ENCODE results near the gene NRAP. TPM values are rescaled to one million over a fixed set of nuclear protein-coding genes. Genes with fewer than 3 reads are reported as not detected.
A peak's percentile ranks its signal among the peaks of the same experiment; 100 is the strongest.
"Not testable (repeated sequence)": the region's sequence is repeated elsewhere in the genome, so short reads cannot be mapped to it uniquely, and the experiment has no call there.

Gene NRAP
- polyA plus RNA-seq, 1 donor: 31.5 TPM

DNA sequence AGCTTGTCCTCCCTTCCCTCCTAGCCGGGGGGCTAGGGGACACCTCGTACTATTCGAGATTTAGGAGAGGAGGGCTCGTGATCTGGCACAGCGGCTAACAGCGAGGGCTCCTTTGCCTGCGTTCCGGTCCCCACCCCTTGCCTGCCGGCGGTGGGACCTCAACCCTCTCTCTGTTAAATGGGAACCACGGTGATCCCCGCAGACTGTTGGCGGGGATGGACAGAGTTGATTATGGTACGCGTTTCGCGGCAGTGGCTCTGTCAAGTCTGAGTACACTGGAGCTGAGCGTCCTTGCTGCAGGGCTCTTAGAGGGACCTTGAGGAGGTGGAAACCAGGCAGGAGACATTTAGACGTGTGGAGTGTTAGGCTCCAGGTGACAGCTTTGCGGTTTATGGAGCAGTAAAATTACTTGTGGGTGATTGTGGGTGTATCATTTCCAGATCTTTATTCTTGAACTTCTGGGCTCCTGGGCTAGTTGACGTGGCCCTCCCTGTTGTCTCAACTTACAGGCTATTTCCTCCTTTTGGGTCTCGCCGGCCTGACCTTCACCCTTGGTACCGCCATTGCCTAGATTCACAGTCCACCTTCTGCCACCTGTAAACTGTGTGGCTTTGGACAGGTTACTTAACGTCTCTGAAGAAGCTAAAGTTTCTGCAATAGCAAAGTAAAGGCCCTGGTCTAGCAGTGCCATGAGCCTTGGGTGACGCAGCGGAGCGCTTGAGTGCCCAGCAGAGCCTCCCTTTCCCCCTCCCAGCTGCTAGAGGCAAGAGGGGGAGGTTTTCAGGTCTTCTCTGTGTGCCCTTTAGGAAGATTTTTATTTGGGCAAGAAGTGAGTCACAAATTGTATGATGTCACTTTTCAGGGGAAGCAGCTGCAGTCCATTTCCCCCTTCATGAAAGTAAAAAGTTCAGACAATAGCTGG is 16.6 kb upstream of the NRAP start:
- DNase-seq (ENCODE audit: low read depth): peak; percentile 13

DNA sequence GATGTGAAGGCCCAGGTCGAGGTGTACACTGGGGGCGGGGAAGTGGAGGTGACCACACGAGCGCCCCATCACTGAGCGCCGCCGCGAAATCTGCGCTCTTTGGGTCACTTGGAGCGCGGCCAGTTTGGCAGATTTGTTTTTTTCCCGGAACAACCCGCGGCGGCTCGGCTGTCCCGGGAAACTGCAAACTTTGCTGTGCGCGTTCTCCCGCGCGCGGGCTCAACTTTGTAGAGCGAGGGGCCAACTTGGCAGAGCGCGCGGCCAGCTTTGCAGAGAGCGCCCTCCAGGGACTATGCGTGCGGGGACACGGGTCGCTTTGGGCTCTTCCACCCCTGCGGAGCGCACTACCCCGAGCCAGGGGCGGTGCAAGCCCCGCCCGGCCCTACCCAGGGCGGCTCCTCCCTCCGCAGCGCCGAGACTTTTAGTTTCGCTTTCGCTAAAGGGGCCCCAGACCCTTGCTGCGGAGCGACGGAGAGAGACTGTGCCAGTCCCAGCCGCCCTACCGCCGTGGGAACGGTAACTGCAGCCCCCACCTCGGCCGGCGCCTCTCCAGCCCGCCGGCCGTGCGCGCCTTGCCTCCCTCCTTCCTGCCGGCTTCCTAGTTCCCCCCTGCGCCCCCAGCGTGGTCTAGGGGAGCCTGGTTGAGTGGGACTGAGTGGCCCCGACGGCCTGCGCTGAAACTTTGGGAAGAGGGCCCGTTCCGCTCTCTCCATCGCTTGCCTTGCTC is 15.8 kb upstream of the NRAP start, which contains the start of gene CASP7:
TSS of gene CASP7 (plus strand) at position 450 of the 727 bp plus-strand sequence. CDS start 17,582 bp downstream, outside the sequence.
- peak; percentile 32 for DNase-seq (ENCODE audit: low read depth)

DNA sequence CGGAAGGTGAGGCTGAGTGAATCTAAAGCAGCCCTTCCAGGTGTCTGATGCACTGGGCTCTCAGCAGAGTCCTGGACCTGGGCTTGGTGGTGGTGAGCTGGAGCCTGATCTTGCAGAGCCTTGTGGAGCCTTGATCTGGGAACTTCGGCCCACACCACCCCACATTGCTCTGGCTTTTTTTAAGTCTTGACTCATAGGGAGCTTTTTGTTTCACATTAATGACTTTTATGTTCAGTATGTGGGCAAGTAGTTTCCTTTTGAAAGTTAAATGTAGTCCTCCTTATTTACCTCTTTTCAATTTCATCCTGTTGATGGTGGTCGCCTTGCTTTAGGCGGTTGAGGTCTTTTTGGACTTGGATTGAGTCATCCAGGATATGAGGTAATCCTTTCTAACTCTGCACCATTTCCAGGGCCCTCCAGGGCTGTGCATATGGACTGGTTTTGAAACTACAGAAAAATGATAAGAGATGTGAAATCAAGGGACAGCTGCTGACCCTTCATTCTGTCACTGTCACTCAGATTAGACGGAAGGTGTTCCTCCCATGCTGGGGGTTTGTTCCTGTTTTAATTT is 2.9 kb upstream of the NRAP start:
- DNase-seq (ENCODE audit: low read depth): no peak

DNA sequence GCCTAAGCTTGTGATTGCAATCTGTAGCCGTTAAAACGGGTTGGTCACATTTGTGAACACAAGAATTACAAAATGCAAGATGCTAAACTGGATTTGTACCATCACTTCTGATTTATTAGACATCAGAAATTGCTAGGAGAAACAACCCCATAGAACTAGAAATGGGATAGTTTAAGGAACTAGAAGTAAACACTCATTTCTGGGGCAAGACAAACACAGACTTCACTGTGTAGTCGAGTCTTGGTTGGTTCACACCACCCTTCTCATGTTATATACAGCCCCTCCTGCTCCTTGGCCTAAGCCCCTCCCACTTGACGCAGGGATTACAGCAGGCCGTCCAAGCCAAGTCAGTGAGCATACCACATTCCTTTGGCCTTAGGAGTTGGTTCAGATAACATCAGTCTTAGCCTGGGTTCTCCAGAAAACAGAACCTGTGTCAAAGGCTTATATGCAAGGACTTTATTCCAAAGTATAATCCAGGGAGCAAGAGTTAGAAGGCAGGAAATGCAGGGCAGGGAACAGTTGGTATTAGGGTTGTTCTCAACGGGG is 2.0 kb upstream of the NRAP start:
- no peak for DNase-seq (ENCODE audit: low read depth)

DNA sequence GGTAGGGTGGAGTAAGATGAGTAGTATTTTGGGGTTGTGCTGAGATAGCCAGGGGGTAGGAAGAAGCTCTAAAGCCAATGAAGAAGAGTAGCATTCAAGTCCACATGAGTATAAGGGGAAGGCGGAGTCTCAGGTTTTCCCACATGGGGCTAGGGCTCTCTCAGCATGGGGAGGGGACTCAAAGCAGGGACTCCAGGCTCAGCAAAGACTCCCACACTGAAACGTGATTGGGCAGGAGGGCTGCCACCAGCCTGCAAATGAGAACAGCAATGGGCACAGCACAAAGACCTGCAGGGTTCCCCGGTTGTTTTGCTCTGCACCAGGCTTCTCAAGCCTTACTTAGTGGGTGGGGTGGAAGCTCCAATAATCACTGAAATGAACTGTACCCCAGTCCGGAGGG is 1.5 kb upstream of the NRAP start:
- DNase-seq (ENCODE audit: low read depth): no peak

DNA sequence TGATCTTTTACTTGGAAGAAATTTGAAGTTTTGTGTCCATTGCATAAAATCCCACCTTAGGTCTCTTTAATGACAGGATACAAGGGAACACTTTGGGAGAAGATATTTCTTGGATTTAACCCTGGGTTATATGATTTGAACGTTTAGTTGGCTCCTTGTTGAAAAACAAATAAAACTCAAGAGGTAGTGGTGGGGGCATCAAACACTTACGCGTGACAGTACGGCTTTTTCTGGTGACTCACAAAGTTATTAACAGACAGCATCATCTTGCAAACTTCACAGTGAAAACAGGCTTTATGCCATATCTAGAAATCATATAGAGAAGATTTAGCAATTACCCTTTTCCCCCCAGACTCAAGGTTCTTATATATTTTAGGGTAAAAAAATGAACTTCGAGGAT is 699 bp downstream of the NRAP start:
- DNase-seq (ENCODE audit: low read depth): no peak

DNA sequence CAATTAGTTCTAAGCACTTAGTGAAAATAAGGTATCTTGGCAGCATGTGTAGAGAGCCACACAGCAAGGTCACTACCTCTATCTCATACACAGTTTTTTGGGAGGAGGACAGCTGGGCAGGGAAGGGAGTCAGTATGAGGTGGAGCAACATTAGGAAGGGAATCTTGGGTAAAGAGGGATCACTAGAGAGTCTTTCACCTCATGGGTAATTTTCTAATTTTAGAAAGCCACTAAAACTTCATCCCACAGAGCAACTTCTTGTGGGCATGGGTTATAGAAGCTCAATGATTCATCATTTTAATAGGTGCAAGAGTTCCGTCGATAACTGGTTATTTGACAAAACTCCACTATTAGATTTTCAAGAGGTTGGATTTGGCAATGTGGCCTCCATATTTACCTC is 2.5 kb downstream of the NRAP start:
- DNase-seq (ENCODE audit: low read depth): no peak

DNA sequence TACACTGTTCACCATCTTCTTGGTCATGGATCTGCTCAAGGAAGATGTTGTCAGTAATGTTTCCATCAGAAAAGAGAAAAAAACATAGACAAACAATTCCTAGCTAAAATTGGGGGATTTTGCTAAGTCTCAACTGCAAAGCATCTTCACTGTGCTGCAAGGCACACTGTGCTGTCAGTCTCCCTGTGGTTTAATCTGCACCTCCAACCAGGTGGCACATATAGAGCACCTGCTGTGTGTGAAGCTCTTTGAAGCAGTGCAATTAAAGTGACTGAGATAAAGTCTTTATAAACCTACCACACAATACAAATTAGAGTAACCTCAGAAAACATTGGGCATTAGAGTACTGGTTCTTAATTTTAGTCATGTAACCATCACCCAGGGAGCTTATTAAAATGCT is 6.3 kb downstream of the NRAP start:
- DNase-seq (ENCODE audit: low read depth): no peak

DNA sequence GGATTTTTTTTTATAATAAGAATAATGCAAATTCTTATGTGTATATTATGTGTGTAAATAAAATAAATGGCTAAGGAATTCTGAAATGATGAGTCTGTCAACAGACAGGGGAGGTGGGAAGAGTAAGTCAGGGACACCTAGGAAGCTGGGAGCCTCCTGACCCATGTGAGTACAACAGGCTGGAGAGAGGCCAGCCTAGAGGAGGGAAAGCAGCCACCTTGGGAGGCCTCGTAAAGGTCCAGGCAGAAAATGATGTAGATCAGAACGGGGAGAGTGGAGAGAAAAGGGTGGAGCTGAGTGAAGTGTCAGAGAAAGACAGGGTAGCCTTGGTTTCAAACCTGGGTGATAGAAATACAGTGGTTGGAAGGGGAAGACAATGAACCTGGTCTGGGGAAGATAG is 6.9 kb downstream of the NRAP start:
- DNase-seq (ENCODE audit: low read depth): no peak

DNA sequence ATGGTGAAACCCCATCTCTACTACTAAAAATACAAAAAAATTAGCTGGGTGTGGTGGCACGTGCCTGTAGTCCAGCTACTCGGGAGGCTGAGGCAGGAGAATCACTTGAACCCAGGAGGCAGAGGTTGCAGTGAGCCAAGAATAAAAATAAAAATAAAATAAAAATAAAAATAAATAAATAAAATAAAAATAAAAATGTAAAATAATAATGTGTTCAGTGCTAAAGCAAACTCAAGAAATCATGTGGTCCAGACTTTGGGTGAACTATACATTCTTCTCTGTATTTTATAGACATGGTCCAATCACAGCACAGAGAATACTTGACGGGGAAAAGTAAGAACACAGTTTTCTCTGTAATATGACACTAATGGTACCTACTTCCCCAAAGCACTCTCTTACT is 11.4 kb downstream of the NRAP start:
- not testable (repeated sequence) for DNase-seq (ENCODE audit: low read depth)

DNA sequence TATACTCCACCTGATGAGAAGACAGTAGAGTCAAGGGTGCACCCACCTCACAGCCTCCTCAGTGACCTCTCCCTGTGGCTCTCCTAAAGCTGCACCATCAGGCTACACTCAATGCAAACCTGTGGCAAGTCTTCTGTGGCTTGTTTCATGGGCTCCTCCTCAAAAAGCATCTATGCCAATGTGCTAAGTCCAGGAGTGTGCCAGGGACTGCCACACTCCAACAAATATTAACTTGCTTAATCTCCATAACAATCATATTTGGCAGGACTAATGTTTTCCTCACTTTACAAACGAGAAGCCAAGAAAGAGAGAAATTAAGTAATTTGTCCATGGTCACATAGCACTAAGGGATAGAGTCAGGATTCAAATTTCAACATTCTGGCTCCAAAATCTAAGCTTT is 11.9 kb downstream of the NRAP start:
- DNase-seq (ENCODE audit: low read depth): no peak

DNA sequence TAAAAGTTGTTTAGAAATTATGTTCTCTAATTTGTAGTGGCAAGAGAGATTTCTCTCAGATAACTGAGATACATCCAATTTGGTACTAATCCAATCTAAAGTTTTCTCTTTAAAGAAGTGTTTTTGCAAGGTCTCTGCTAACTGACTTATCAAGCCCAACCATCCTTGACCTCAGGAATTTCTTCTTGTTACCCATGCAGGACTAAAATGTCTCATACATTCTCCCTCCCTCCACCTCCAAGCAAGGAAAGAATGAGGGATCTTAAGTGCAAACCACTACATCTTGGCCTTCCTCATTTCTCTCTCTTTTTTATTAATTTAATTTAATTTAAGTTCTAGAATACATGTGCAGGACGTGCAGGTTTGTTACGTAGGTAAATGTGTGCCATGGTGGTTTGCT is 12.8 kb downstream of the NRAP start:
- DNase-seq (ENCODE audit: low read depth): no peak

DNA sequence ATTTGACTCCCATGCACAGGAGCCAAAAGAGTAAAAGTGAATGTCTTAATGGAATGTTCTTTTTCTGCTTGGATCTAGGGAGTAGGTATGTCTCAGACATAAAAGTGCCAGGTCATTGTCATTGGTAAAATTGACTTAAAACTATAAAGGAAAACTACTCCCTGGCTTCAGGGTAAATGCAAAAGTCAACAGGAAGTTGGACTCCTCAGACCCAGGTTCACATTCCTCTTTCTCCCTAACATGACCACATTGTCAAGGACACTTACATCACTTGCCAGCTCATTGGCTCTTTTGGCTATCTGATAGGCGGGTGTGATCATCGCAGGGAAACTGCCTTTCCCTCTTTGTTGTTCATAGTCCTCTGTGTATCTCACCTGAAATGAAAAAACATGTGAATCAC is 13.7 kb downstream of the NRAP start:
- no peak for DNase-seq (ENCODE audit: low read depth)

DNA sequence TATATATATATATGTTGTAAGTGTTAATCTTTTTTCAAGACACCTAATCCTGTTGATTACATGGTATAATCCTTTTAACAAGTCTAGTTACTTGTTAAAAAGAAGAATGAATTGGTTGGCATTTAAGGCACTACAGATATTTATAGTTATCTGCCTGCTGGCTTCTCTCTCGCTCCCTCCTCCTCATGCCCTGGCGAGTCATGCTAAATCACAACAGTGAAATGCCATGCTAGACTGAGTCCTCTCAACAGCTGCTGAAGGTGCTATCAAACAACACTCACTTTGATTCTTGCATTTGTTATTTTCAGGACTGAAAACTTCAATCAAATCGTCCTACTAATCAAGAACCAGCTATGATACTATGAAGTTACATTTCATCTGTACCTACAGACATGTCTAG is 15.4 kb downstream of the NRAP start:
- DNase-seq (ENCODE audit: low read depth): no peak

DNA sequence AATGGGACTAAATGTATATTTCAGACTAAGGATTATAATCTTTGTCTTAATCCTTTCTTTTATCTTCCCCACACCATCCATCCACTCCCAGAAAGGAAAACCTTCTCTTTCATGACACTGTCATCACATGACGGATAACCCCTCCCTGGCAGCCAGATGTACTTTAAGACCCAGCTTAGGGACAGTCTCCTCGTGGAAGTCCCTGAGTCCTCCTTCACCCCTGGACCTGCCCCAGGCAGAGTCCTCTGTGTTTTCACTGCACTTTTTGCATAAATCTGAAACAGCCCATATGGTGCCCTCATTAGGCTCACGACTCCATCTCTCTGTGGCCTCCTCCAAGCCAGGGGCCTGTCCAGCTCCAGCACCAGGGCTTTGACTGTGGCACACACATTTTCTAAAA is 16.0 kb downstream of the NRAP start:
- no peak for DNase-seq (ENCODE audit: low read depth)

DNA sequence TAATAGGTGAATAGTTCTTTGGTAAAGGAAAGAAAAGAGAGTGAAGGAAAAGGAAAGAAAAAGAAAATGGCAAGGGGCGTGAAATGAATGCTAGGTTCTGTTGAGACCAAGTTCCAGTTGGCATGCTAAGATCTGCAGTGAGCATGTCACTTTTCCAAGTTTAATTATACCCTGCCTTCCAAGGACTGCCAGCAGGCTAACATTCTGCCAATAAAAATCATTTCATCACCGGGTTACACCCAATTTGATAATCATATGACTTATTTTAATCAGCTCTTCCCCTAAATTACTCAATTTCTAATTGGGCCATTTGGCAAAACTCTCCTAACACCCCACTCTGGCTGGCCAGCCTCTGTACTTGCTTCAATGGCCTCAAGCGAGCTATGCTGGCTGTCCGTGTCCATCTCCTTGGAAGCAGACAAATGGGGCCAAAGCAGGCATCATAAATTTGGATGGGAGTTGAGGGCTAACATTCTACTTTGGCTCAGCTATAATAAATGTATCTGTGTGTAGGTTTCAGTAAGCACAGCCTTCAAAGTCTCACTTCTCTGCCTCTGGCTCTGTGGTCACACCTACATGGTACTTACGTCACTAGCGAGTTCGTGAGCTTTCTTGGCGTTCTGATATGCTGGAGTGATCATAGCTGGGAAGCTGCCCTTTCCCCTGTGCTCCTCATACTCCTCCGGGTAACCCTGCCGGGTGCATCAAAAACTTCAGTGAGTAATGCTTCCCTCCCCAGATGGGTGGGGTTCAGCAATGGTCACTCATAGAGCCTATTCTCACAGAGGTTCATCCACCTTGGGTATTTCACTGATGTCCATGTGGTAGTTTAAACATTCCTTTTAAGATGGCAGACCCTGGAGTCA is 17.3 kb downstream of the NRAP start:
- DNase-seq (ENCODE audit: low read depth): no peak

DNA sequence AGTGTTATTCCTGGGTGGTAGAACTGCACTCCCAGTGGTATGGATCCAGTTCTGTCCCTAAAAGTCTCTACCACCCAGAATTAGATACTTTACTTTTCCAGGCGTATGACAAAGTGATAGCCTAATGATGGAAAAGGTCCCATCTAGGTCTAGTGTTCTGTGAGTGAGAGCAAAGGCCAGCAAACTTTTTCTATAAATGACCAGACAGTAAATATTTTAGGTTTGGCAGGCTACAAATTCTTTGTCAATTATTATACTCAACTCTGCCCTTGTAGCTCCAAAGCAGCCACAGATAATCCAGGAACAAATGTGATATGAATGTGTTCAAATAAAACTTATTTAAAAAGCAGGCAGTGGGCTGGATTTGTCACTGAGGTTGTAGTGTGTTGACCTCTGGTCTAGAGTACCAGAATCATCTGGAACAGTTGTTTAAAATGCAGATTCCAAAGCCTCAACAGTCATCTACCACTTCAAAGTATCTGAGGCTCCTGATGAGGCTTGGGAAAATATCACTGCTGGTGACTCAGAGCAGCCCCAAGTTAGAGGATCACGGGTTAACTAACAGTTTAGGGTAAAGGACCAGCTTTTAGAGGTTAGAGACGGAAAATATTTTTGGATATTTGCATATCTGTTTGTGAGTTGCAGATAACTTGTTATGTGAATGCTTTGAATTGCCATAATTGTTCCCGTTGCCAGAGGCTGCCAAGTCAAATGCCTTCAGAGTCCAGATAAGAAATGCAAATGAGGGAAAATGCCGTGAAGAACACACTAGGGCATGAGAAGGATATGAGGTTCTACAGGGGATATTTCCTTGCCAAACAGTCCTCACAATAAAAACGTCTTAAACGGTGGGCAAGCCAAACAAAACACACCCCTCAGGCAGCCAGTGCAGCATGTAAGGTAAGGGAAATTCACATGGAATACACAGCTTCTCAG is 19.4 kb downstream of the NRAP start:
- DNase-seq (ENCODE audit: low read depth): no peak

DNA sequence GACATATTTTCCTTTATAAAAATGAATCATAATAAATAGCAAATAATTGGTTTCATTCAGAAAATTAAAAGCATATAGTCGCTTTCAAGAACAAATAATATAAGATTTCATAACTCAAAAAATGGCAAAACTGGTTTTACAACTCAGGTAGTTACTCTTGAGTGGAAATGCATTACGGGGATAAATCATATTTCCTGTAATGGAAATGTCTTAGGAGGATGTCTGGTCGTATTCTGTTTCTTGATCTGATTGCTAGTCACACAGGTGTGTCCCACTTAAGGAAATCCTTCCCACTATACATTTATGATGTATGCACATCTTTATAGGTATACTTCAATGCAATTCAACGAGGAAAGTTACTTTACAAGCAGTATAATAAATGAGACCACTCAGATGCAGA is 20.7 kb downstream of the NRAP start:
- no peak for DNase-seq (ENCODE audit: low read depth)

DNA sequence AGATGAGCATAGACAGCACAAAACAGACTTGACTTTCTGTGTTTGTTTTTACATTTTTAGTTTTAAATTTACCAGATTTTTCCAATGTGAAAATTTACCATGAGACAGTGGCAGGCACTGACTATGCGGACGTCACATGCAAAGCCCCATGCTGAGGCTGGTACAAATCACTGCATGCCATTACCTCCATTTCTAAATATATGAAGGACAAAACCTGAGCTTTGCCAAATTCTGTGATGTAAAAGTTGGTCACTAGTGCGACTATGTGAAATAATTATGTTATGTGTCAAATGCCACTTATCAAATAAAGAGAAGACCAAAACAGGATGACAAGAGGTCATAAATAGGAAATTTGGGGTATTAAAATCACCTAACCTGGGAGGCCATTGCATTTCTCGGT is 22.1 kb downstream of the NRAP start:
- no peak for DNase-seq (ENCODE audit: low read depth)

DNA sequence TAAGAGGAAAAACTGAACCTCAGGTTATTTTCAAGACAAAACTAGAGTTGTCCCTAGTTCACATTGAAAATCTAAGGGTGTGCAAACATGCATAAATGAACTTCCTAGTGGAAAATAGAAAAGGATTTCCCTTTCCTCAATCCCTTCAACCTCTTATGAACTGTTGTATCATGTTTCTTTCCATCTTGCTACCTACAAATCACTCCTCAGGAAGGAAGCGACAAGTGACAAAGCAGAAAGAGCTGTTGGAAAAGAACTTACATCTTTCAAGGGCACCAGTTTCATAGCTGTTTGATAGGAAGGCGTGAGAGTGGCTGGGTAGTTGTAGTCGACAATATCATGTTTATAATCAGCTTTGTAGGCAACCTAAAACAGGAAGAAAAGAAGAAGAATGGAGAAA is 23.9 kb downstream of the NRAP start:
- no peak for DNase-seq (ENCODE audit: low read depth)

Measured in forelimb muscle (tissue), 1 donor.